T-helper 9 cell (primary cell): Measurements from ENCODE around the gene PRELP.
"Not testable (repeated sequence)": the region's sequence is repeated elsewhere in the genome, so short reads cannot be mapped to it uniquely, and the experiment has no call there.

ENCODE experiments used
- DNase-seq: peaks from one replicate; pipeline ENCODE4 v3.0.0-alpha.2; 2020

The PRELP gene

DNA sequence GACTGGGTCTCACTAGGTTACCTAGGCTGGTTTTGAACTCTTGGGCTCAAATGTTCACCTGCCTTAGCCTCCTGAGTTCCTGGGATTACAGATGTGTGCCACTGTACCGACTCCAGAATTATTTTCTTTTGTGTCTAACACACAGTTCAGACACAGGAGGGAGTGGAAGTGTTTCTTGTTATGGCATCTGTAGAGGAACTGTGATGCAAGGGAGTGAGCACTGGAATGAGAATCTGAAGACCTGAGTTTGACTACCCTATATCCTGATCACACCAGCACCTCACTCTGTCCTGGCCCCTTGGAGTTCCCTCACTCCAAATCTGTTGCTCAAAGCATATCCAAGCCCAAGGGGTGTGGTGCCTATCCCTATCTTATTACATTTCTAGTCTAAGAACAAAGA is 33.5 kb downstream of the PRELP start:
- DNase-seq = no peak

DNA sequence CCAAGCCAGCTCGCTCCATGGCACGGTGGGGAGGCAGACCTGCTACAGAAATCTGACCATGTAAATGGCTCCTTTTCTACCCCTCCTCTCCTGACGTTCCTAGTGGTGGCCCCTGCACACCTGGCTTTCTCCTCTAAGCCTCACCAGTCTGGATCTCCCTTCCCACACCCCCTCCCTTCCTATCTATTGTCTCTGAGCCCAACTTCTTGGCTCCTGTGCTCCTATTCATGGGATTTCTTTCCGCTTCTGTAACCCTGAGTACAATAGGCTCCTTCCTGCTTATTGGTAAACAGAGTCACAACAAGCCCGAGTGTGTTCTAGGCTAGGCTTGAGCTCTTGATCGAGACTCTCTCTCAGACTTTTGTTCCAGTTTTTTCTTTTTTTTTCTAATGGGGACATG is 35.9 kb downstream of the PRELP start:
- DNase-seq = no peak

DNA sequence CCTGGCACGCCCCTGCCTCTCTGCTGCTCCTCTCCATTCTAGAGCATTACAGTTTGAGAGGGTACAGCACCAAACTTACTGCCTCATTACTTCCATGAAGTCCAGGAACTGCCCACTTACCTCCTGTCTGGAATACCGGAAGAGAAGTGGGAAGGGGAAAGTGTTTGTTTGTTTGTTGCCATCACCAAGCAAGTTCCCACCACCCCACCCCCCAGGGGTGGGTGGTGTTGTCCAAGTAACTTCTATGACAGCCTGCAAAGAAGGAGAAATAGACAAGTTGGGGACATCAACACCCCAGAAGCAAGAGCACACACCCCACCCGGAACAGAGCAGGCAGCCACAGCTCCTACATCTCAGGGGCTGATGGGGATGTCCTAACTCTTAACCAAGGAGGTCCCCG is 36.3 kb downstream of the PRELP start:
- DNase-seq = no peak

DNA sequence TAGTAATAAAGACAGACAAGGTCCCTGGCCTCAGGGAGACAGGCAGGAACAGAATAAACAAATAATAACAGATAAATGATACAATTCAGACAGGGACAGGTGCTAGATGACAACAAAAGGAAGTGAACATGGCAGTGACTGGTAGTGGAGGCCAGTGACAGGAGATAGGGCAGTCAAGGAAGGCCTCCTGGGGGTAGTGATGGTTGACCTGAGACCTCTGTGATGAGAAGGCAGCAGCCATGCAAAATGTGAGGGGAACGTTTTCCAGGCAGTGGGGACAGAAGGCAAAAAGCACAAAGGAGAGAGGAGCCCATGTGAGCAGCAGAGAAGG is 36.9 kb downstream of the PRELP start:
- DNase-seq = no peak

DNA sequence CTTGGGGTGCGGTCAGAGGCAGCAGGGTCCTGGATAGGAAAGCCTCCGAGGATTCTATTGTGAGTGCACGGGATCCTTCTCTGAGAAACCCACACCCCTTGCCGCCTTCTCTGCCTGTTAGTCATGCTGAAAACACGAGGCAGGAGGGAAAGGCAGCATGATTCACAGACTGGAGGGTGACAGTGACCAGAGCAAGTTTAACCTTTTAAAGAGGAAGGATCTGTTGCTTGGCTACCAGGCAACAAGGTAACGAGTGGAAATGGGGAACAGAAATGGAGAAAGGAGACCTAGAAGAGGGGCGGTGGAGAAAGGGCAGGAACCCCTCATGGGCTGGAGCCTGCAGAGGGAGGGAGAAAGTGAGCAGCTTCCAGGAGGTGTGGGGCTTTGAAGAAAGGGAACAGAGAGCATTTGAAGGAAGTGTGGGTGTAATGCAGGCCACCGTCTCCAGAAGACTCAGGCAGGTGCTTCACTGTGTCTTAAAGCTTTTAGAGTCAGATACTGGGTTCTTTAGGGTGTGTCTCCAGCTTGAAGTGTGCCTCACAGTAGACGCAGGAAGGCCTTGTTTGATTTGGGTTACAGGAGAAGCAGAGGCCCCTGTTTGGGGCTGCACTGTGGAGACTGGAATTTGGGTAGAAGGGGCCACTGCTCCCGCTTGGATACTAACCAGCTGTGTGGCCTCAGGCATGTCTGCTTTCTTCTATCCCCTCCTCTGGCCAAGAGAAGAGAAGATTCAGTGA is 37.4 kb downstream of the PRELP start:
- DNase-seq = no peak

DNA sequence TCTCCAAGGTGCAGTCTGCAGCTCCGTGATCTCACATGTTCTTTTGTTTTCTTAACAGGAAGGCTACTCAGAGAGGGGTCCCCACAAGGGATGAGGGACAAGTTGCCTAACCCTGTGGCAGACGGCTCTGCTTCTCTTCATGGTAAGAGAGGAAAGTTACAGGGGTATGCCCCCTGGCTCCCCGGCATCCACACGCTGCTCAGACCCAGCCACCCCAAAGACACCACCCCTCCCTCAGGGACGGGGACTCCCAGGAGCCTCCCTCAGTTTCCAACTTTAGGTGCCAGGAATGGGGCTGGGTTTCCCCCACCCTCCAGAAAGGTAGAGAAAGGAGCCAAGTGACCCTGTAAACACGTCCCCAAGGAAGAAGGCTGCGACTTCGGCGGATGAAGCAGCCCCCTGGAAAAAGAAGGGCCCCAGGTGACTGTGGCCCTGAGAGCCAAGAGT is 38.0 kb downstream of the PRELP start:
- DNase-seq = no peak

DNA sequence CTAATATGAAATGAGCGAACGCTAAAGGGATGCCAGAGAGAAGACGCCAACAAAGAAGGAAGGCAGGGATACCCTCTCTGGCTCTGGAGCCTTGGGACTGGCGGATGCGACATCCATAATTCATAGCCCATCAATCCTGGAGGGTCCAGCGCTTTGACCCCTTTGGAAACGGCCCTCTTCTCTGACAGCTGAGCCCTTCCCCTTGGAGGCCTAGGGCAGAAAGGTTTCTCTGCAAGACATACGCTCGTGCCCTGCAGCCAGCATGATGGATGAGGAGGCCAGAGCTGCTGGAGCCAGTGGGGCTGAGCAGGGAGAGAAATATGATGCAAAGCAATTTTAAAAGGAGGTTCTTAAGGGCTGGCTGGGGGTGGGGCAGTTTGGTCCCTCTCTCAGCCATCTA is 40.6 kb downstream of the PRELP start:
- DNase-seq = no peak

DNA sequence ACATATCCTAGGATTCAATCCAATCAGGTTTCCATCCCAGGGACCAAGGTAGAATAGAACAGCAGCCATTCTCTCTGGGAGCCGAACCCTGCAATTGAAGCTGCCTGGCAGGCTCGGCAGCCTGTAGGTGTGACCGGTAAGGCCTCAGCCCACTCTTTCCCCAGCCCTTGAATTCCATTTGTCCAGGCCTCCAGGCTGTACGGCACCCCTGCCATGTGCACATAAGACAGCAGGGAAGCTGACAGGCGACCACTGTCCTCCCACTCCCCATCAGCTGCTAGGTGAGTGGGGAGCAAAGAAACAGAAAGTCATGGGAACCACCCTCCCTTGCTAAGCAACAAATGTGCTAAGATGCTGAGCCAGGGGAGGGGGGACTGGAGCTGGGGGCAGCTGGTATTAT is 41.3 kb downstream of the PRELP start:
- no peak for DNase-seq

DNA sequence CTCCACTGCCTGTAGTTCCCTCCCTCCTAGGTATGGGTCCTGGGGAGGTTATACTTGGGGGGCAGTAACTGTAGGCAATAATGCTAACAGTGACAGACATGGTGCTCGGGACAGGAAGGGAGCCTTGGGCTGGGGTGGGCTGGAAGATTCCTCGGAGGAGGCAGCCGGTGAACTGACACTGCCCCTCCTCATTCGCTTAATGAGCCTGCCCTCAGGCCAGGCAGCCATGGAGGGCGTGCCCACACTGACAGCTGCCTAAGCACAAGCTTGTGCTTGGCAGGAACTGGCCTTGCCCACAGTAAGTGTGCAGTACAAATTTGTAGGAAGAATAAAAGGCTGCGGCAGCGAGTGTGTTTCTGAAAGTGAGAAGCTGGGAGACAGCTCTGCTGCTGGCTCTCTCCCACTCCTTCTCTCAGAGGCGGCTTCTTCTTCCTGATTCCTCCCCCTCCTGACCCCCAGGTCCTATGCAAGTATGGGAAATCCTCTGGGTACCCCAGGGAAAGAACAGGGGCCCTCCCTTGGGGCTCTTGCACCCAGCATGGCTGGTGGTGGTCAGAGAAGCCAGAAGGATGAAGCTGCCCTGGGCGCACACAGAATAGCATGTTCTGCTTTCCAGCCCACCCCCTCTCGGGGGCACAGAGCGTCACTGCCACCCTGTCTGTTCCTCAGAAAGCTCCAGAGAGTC is 42.0 kb downstream of the PRELP start:
- DNase-seq = no peak

DNA sequence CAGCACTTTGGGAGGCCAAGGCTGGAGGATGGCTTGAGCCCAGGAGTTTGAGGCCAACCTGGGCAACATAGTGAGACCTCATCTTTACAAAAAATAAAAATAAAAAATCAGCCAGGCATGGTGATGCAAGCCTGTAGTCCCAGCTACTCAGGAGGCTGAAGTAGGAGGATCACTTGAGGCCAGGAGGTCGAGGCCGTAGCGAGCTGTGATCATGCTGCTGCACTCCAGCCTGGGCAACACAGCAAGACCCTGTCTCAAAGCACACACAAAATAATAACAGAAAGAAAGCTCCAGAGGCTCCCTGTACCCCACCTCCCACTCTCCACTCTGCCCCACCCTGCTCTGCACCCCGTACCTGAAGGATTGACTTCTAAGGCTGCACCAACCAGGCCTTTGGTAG is 42.5 kb downstream of the PRELP start:
- not testable (repeated sequence) for DNase-seq

DNA sequence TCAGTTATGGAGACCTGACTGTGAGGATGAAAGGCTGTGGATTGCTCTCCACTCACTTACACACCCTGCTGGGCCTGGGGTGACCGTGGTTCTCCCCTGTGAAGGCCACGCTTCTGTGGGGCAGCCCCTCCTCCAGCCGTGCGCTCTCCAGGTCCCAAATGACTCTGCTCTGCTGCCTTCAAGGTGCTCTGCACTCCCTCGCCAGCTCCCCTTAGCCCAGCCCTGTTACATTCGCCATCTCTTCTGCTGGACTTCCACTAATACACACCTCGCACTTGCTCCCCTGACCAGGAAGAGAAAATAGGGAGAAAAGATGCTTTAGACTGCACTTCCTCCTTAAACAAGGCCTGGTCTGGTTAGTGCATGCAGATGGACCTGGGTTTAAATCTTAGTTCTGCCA is 42.9 kb downstream of the PRELP start:
- no peak for DNase-seq

DNA sequence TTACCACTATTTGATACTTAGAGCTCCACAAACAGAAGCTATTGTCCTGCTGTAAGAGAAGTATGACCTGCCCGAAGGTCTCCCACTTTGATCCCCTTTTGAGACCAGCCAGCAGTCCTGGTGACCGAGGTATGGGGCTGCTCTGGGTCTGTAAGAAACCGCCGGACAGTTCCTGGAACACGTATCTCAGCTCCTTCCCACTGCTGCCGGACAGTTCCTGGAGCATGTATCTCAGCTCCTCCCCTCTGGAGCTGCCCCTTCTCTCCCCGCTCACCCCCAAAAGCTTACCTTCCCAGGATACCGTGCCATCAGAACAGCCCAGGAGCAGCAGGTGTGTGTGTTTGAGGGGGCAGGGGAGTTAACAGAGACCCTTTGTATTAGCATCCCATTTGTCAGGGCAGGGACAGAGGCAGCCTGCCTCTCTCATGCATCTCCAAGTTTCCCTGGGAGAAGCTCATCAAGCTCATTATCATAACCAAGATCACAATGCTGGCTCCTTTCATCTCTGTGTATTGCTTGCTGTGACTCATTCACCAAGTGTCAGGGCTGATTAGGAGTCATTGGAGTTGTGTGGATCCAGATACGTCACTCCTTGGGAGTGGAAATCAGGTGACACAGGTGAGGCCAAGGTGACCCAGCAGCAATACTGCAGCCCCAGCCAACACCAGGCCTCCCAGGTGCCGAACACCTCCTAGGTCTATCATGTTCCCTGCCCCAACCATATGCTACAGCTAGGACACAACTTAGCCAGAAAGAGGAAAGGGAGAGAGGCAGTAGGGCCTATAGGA is 43.6 kb downstream of the PRELP start:
- no peak for DNase-seq

DNA sequence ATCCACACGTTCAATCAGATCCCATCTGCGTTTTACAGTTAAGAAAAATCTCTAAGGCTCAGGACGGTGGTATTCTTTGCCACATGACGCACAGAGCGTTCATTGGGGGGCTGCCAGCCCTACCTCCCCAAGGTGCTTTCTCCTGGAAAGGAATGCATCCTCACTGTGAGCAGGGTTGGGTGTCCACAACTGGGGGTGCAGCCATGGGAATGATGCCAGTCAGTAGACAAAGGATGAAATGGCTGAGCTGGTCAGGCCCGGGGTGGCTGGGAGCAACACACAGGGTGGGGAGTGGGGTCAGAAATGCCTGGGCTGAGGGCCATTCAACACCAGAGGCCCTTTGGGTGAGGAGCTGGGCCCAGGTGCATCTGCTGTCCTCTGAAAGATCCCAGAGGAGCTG is 44.3 kb downstream of the PRELP start:
- DNase-seq = no peak

DNA sequence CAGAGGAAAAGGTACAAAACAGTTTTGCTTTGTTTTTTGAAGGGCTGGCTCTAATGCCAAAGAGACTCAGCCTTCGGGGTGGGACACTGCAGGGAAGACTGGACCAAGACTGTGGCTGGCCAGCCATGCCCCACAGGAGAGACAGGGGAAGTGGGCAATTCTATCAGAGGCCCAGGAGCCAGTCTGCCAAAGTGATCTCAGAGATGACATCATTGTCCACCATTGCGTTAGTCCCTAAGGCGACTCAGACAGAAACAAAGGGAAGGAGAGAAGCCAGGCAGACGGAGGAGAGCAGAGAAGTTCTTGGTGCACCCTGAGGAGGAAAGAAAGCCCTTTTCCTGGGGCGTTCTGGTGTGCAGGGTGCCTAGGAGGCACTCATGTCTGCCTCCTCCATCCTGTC is 44.7 kb downstream of the PRELP start:
- DNase-seq = no peak

DNA sequence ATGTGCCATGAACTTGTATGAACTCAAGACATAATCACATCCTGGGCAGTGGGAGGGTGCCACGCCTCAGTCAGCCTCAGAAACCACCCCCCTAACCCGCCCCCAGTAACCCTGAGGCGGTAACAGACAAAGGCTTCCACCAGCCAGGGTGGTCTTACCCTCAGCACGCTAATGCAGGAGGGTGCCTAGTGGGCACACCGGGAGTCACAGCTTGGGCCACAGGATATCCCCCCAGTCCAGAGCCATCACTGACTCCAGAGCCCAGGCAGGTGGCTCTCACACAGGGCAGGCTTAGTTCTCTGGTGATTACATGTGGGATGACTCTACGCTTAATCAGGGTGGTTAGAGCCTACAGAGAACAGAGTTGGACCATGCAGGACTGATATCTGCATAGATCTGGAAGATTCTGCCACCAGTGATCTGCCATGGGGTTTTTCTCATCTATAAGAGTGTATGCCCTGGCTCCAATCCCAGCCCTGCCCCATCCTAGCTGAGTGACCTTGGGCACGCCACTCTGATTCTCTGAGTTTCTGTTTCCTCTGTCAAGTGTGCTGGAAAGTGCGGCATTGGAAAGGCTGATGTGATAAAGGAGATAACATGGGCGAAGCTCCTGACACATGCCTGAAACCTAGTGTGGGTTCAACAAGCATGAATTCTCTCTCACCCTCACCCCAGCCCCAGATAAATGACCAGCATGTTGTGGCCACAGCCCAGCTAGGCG is 45.6 kb downstream of the PRELP start:
- DNase-seq = no peak

DNA sequence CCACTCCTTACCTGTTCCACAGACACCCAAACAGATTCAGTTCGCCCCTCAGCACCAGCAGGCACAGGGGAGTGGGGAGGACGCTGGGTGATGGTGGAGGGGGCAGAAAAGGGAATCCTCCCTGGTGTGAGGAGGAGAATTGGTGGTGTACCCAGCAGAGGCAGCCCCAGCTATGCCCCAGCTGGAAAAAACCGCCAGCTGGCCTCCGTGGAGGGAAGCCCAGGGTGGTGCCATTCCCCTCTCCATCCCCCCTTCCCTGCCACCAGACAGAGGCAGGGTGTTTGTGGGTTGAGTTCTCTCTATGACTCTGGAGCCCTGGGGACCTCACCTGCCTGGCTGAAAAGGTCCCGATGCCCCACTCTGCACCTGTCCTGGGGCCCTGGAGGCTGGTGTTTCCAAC is 46.2 kb downstream of the PRELP start:
- DNase-seq = no peak

DNA sequence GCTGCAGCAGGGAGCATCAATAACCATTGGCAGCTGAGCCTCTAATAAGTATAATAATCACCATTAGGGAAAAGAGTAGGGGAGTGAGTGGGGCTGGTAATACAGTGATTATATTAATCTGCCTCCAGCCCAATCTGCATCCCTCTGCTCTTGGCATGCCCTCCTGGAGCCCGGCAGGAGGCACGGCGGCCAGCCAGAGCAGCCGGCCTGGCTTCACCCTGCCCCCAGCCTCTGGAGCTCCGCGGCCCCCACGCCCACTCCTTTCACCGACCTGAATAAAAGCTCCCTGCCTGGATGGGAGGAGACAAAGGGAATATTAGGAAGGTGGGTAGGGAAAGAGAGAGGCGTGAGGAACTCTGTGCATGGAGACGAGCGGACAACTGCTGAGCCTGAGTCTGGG is 46.6 kb downstream of the PRELP start:
- no peak for DNase-seq

DNA sequence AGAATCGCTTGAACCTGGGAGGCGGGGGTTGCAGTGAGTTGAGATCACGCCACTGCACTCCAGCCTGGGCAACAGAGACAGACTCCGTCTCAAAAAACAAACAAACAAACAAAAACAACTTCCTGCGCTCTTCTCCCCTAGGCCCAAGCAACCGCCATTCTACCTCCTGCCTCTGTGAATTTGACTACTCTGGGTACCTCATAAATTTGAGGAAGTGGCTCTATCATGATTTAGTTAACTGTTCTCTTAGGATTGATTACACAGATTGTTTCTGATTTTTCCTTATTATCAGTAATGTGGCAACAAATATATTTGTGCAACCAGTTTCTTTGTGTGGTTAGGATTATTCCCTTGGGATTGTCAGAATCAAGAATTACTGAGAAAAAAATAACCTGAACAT is 48.1 kb downstream of the PRELP start:
- DNase-seq = no peak

DNA sequence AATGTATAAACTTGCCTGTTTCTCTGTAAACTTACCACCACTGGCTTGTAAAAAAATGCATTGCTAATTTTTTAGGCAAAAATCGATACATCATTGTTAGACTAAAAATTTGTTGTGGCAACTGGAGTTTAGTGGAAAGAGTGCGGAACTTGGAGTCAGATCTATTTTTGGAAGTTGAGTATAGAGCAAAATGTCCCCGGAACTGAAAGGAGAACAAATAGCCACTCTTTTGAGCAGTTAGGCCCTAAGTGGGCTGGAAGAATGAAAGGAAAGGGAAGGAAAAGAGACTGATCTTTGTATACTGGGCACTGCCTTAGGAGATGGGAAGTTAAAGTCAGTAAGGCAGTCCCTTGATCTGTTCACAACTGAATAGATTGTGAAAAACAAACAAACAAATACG is 48.5 kb downstream of the PRELP start:
- DNase-seq = no peak

DNA sequence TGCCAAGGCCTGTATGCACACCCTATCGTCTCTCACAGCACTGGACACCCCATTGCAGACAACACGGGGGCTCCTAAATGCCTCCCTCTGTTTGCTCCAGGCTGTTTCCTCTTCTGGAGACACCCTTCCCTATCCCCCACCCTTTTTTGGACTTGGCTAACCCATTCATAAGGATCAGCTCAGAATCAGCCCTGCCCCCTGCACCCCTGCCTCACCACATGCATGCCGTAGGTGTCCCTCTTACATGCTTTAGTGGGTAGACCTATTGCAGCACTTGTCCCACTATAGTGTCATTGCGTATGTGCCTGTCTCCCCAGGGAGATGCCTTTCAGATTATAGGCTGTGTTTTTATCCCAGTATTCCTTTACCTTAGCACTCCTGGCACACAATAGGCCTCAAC is 49.2 kb downstream of the PRELP start:
- DNase-seq = no peak

DNA sequence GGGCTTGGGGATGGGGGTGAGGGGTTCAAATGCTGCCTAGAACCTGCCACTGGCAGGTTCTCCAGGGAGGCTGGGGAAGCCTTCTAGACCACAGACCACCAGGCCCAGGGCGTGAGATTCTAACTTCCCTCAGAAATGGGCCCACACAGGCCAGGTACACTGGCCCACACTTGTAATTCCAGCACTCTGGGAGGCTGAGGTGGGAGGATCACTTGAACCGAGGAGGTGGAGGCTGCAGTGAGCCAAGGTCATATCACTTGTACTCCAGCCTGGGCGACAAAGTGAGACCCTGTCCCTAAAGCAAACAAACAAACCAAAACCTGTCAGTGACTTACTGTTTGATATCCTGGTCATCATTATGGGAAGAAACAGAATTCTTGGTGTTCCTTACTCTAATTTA is 50.1 kb downstream of the PRELP start:
- DNase-seq = no peak

DNA sequence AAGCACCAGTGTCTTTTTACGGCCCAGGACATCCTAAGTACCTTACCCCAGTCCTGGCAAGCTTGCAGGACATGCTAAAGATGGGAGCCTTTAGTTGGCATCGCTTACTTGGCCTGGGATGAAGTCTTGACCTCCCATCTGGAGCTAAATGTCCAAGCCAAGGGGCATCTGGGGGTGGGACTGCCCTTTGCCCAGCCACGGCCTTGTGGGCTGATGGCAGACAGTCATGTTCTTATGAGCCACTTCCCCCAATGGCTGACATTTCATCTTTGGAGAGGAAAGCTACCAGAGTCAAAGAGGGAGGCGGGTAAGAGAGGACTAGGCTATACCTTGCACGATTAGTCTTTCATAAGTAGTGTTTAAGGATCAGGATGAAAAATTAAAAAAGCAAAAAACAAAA is 50.5 kb downstream of the PRELP start:
- DNase-seq = no peak

DNA sequence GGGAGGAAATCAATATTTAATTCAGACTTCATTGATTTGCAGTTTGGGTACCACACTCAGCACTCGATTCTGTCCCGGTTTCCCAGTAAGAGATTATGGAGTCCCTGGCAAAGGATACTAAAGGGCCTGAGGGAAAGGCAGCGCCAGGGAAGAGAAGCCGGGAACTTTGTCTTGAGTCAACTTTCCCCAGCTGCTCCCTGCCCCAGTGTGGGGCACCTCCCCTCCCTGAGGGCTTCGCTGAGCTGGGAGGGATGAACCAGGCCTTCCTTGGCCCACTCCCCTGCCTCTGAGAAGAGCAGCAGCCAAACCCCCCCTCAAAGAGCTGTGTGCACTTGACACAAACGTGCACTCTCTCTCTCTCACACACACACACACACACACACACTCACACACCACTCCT is 51.0 kb downstream of the PRELP start:
- no peak for DNase-seq
